ENCODE measurements around the gene TMEM138.

TMEM138 gene

DNA sequence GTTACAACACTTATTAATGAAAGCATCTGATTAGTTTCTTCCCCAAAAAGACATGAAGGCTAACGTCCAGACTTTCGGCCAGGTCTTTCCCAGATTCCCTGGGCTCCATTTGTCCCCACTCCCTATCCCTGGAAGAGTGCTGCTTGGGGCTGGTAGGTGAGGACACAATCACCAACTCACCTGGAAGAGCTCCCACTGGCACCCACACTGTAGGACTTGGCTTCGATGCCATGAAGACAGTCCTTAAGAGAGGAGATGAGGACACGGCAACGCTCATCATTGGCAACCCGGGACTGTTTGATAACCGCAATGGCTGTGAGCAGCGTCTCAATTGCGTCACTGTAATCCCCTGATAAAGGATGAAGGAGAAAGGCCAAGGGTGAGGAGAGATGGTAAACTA is 49.4 kb downstream of the TMEM138 start:
- no peak for DNase-seq

GRCh38 chr11:61413496-61413895 is 51.3 kb downstream of the TMEM138 start:
- no peak for DNase-seq

GRCh38 chr11:61414547-61414946 is 52.4 kb downstream of the TMEM138 start:
- no peak for DNase-seq

GRCh38 chr11:61415381-61415780 is 53.2 kb downstream of the TMEM138 start:
- no peak for DNase-seq

GRCh38 chr11:61416941-61417340 is 54.8 kb downstream of the TMEM138 start:
- no peak for DNase-seq

- DNase-seq: no peak
Observed at GRCh38 chr11:61417670-61418069, 55.5 kb downstream of the TMEM138 start.

GRCh38 chr11:61418136-61418535 is 56.0 kb downstream of the TMEM138 start:
- no peak for DNase-seq

All from NCI-H82 (cell line).